GM18861 (cell line): ENCODE results near the gene ATP9B.
"Not testable (repeated sequence)": the region's sequence is repeated elsewhere in the genome, so short reads cannot be mapped to it uniquely, and the experiment has no call there.

ENCODE experiments used
- ATAC-seq: cut with Tn5 transposase; IDR thresholded peaks from one replicate; pipeline ENCODE4 v1.9.1; 2021; ENCODE audit not compliant: unreplicated experiment

The ATP9B gene

GRCh38 chr18:79275992-79276391 is 206.8 kb downstream of the ATP9B start:
- ATAC-seq = peak; percentile 95

- no peak for ATAC-seq
Observed at GRCh38 chr18:79278896-79279295, 209.7 kb downstream of the ATP9B start.

GRCh38 chr18:79283131-79283810 is 214.1 kb downstream of the ATP9B start:
- no peak for ATAC-seq

- no peak for ATAC-seq
Observed at GRCh38 chr18:79283929-79284328, 214.7 kb downstream of the ATP9B start.

- ATAC-seq = not testable (repeated sequence)
Observed at GRCh38 chr18:79285191-79285590, 216.0 kb downstream of the ATP9B start.

- ATAC-seq = not testable (repeated sequence)
Observed at GRCh38 chr18:79290409-79290808, 221.2 kb downstream of the ATP9B start.

GRCh38 chr18:79290876-79291275 is 221.7 kb downstream of the ATP9B start:
- no peak for ATAC-seq

GRCh38 chr18:79294235-79294634 is 225.0 kb downstream of the ATP9B start:
- no peak for ATAC-seq

GRCh38 chr18:79299272-79299671 is 230.1 kb downstream of the ATP9B start:
- no peak for ATAC-seq

- no peak for ATAC-seq
Observed at GRCh38 chr18:79299711-79300110, 230.5 kb downstream of the ATP9B start.

GRCh38 chr18:79300413-79300812 is 231.2 kb downstream of the ATP9B start:
- ATAC-seq = no peak

GRCh38 chr18:79302120-79302519 is 232.9 kb downstream of the ATP9B start:
- ATAC-seq = no peak

- ATAC-seq = no peak
Observed at GRCh38 chr18:79305911-79306310, 236.7 kb downstream of the ATP9B start.

GRCh38 chr18:79309614-79310358 is 240.6 kb downstream of the ATP9B start:
- no peak for ATAC-seq

GRCh38 chr18:79314838-79315388 is 245.7 kb downstream of the ATP9B start:
- no peak for ATAC-seq

- no peak for ATAC-seq
Observed at GRCh38 chr18:79315596-79315995, 246.4 kb downstream of the ATP9B start.

- no peak for ATAC-seq
Observed at GRCh38 chr18:79317703-79318102, 248.5 kb downstream of the ATP9B start.

GRCh38 chr18:79318142-79318673 is 249.0 kb downstream of the ATP9B start:
- no peak for ATAC-seq

- ATAC-seq = no peak
Observed at GRCh38 chr18:79320216-79320850, 251.1 kb downstream of the ATP9B start.

- ATAC-seq = no peak
Observed at GRCh38 chr18:79321625-79322405, 252.6 kb downstream of the ATP9B start.

- ATAC-seq = no peak
Observed at GRCh38 chr18:79322441-79322840, 253.2 kb downstream of the ATP9B start.
